Stimulated activated CD4-positive, alpha-beta T cell treated with anti-CD3 and anti-CD28 coated beads, Interleukin-4, amount 100 ng/mL, for 4 hours (primary cell): ENCODE measurements around the gene KNOP1.
"Not testable (repeated sequence)": the region's sequence is repeated elsewhere in the genome, so short reads cannot be mapped to it uniquely, and the experiment has no call there.

Experiments
- DNase-seq, 2 experiments: peaks; one replicate each; pipeline ENCODE4 v3.0.0-alpha.2; 2020

KNOP1 gene

DNA sequence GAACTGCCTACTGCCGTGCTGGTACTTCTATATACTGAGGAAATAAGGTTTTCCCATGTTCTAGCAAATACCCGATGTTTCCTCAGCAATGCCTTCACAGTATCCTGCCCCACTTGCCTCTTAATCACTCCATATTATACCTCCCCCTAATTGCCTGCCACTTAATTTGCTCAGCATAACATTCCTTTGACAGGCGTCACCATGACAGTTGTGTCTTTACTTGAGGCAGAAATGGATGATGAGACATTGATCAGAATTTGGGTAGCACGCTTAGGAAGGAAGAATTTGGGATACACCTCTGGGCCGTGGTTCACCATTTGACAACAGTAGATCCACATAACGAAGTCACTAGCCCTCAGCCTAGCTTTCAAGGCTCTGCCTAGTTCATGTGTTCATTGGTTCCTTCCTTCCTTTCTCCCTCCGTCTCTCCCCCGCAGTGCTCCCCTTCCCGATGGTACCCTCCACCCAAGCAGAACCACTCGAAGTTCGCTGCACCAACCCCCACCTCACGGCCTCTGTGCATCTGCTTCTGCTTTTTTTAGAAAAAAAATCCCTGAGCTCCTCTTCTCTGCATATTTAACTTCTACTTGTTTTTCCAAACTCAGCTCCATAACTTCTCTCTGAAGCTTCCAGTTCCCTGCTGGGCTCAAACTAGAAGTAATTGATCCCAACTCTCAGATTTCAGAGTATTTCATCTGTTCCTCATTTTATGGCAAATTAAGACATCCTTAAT, 19.4 kb upstream of the KNOP1 start:
- DNase-seq, result no peak

DNA sequence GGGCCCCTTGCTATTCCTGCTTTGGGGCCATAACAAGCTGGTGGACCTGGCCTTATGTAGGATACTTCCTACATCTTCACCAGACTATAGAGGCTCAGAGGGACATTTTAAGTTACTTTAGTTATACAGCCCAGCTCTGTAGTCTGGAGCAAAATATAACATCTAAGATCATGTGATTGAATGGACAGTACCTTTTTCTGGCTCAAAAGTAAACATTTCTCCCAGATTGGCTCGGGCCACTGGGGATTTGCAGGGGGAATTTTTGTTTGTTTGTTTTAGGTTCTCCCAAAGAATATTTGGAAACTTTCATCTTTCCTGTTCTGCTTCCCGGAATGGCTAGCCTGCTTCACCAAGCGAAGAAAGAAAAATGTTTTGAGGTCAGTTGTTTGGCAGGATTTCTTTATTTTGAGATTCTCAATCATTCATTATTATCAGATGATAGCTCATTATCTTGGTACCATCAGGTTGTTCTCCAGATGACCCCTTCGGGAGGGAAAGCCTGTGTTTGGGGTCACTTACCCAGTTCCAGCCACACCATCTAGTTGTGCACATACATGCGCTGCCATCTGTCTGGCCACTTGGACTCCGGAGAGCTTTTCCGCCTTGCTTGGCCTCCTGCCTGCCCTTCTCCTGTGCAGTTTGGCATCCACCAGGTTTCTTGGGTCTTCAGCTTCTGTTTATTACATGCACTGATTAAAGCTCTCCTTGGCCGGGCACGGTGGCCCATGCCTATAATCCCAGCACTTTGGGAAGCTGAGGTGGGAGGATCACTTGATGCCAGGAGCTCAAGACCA, 17.2 kb upstream of the KNOP1 start:
- no peak for DNase-seq

GRCh38 chr16:19733551-19733950, 15.5 kb upstream of the KNOP1 start:
- DNase-seq, result no peak

- no peak for DNase-seq
Observed at GRCh38 chr16:19728636-19728965, 10.6 kb upstream of the KNOP1 start.

GRCh38 chr16:19722981-19723380, 5.0 kb upstream of the KNOP1 start:
- DNase-seq, result no peak

GRCh38 chr16:19722269-19722952, 4.4 kb upstream of the KNOP1 start:
- no peak for DNase-seq

DNA sequence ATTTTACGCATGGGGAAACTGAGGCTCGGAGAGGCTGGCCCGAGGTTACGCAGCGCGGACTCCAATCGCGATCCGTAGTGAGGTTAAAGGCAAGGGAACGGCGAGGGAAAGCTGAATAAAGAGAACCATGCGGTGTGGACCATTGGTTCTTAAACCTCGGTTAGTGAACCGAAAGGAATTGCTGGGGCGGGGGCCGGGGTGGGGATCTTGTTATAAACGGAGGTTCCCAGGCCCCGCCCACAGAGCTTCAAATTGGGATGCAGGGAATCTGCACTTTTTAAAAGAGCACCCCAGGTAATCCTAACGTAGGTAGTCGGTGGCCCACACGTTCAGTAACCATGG, 568 bp upstream of the KNOP1 start:
- DNase-seq, result no peak

- no peak for DNase-seq
Observed at GRCh38 chr16:19717314-19717713, 713 bp downstream of the KNOP1 start.

DNA sequence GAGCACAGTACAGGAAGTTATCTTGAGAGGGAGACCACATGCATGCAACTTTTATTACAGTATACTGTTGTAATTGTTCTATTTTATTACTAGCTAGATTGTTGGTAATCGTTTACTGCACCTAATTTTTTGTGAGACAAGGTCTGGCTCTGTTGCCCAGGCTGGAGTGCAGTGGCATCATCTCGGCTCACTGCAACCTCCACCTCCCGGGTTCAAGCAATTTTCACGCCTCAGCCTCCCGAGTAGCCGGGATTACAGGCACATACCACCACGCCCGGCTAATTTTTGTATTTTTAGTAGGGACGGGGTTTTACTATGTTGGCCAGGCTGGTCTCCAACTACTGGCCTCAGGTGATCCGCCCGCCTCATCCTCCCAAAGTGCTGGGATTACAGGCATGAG, 1.3 kb downstream of the KNOP1 start:
- DNase-seq, result not testable (repeated sequence)

DNA sequence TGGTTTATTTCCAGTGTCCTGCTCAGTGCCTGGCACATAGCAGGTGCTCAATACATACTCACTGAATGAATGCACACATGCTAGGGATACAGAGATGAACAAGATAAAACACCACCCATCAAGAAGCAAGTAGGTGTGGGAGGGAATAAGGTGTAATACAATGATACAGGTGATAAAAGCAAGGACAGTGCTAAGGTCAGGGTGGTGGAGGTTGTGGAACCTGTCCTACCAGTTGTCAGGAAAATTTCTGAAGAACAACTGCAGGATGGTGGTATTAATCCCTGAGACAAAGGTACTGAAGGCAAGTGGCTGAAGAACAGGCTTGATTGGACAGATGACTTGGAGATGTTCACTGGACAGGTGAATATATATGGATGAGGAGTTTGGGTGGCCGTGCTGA, 1.8 kb downstream of the KNOP1 start:
- DNase-seq, result no peak

- no peak for DNase-seq
Observed at GRCh38 chr16:19715566-19715965, 2.5 kb downstream of the KNOP1 start.

- no peak for DNase-seq
Observed at GRCh38 chr16:19713697-19714096, 4.3 kb downstream of the KNOP1 start.

DNA sequence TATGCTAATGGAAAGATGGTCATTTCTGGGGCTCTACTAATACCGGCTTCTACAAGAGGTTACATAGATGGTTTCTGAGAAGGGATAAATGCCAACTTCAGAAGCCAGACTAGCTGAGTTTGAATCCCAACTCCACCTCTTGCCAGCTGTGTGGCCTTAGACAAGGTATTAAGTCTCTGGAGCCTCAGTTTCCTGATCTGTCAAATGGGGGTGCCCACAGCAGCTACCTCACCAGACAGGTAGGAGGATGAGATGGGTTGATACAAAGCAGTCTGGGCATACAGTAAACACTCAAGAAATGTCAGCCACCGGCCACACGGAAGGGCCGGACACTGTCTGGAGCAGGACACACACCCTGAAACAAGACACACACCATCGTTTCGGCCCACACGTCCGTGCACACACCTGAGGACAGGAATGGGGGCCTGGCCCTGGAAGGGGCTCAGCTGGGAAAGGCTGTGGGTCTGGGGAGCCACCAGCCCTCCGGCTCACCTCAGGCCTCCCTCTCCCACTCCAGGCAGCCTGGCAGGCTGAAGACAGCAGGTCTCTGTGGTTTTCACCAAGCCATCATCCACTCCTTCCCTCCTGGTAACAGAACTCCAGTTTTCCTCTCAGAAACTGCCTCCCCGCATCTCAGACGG, 5.5 kb downstream of the KNOP1 start:
- no peak for DNase-seq

DNA sequence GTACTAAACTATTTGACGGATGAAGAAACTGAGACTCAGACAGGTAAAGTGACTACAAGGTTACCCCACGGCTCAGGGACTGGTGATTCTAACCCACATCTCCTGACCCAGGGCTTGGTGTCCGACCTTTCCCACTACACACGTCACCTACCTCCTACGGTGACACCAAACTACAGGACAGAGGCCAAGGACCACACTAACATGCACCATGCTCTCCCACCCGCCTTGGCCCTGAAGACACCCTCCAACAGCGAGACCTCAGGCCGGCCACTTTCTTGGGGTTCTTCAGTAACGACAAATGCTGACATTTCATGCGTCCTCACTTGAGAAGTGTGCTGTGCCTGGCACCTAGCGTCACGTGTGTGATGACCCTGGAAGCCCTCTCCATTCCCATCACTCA, 6.4 kb downstream of the KNOP1 start:
- no peak for DNase-seq

DNA sequence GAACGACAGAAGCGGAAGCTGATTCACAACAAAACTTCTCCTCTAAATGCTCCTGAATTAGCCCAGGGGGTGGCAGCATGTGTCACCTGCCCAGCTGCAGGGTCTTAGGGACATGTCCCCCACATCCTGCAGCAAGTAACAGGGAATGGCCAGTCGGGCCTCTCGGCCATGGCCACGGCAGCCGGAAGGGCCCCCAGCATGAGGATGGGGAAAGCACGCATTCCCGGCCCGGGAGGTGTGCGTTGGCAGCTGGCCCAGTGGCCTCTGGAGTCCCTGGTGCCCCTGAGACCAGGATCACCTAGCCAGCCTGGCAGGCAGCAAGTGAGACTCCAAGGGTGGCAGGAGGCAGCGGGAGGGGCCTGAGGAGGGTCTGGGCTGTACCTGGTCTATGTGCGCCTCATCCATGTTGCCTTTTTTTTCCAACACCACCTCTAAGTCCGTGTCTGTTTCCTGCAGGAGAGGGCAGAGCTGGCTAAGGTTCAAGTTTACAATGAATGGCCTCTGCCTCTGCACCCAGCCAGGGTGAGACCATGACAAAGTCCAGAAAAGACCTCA, 7.0 kb downstream of the KNOP1 start:
- no peak for DNase-seq

DNA sequence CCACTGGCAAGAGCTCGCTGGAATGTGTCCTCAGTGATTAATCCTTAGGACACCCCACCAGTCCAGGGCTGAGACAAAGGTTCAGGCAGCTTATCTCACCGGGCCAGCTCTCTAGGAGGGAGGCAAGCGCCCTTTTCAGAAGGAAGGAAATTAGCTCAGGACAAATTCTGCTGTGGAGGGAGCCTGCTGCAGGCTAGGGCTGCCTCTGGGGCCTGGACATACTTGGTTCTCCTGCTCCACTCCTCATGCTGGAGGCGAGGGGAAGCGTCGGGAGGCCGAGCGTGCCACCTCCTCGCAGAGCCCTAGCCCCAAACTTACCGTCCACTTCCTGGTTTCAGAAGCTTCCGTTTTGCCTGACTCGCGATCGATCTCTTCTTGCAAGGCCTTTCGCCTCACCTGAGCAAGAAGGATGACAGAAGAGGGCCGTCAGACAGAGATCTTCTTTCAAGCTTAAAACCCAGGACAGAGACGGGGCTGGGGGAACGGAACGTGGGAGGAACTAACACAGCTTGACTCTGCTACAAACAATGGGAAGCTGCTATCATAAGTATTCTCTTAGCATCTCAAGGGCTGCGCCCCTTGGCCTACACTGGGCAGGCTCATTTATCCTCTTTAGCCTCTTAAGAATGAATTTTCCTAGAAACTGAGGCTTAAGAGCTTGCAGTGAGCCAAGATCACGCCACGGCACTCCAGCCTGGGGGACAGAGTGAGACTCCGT, 7.7 kb downstream of the KNOP1 start:
- no peak for DNase-seq

- no peak for DNase-seq
Observed at GRCh38 chr16:19709381-19710136, 8.5 kb downstream of the KNOP1 start.

DNA sequence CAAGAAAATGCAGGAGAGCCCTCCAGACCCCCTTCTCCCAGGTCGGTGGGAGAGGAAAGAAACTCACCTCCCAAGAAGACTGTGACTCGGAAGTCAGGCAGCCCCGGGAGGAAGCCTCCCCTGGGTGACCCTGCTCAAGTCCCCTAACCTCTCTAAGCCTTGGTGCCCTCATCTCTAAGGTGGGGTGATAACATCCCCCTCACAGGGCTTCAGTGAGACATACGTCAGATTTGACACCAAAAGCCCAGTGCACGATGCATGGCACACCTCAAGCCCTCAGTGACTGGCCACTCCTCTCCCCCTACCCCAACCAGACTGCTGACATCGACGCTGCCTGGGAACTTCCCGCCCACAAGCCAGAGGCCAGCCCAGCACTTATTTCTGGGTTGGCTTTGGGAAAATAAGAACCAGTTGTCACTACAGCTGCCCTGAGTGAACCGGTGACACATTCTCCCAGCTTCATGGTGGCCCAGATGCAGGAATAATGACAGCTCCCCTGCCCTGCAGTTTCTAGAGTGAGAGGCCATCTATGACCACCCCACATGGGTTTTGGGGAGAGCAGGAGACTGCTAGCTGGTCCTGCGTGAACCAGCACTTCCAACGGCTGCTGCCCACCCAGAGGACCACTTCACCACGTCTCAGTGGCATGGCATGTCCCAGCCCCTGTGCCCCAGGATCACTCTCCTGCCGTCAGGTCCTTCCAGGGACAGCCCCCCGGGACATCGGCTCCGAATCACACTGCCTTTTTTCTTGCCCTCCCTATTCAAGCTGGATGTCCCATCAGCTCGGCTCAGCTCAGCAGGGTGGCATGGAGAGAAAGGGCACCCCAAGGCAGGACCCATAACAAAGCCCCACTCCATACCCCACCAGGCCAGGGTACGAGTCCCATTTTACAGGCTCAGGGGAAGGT, 9.5 kb downstream of the KNOP1 start:
- DNase-seq, result no peak

DNA sequence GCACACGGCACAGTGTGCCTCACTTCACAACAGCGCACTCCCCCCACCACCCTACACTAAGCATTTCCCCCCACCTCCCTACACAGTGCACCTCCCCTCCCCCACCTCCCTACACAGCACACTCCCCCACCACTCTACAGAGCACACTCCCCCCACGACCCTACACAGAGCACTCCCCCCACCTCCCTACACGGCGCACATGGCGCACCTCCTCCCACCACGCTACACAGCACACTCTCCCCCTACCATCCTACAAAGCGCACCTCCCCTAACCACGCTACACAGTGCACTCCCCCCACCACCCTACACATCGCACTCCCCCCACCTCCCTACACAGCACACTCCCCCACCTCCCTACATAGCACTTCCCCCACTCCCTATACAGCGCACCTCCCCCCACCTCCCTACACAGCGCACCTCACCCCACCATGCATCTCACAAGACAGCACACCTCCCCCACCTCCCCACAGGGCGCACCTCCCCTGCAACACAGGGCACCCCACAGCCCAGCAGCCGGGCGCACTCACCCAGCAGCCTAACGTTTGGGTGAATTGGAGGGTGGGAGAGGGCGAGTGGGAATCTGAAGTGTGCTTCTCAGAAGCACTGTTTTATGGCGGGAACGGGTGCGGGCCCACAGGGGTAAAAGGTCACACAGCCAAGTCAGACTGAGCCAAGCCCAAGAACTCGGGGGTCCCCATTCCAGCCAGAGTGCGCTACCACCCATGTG, 10.3 kb downstream of the KNOP1 start:
- no peak for DNase-seq

- no peak for DNase-seq
Observed at GRCh38 chr16:19706846-19707245, 11.2 kb downstream of the KNOP1 start.
